Body of pancreas (tissue), 4 donors: ENCODE measurements around the gene OR52I2. TPM values are rescaled to one million over a fixed set of nuclear protein-coding genes. Genes with fewer than 3 reads are reported as not detected.

Experiments used
- ATAC-seq: fragments of 150-250 bp; one replicate; pipeline ENCODE4 v1.9.1; 2016
- DNase-seq, 4 donors: peaks; one replicate each; pipeline ENCODE4 v3.0.0-alpha.2; 2019
- H3K27ac ChIP-seq, 4 donors: fragments of 200-600 bp; sonication (generic); 1 replicate in 3 of 4; 2 replicates in 1 of 4; pipeline versions ENCODE4 v1.5.1 to v1.6.1; 2016 to 2019; ENCODE audit warnings: mild to moderate bottlenecking in 1 of 4, mixed read lengths in 1 of 4, moderate library complexity in 1 of 4
- H3K27me3 ChIP-seq, 2 donors: fragments of 200-600 bp; sonication (generic); one replicate each; pipeline ENCODE4 v1.6.0; 2016; ENCODE audit warnings: mild to moderate bottlenecking in 1 of 2
- H3K36me3 ChIP-seq, 2 donors: fragments of 200-600 bp; sonication (generic); replicated peaks in 1 of 2; 2 replicates each; pipeline ENCODE4 v1.5.1; 2016; ENCODE audit warnings: low read depth in 2 of 2; ENCODE audit not compliant: insufficient read depth in 1 of 2
- H3K4me1 ChIP-seq: fragments of 200-600 bp; sonication (generic); one replicate; pipeline ENCODE4 v1.6.0; 2016
- H3K4me3 ChIP-seq, 2 donors: fragments of 200-600 bp; sonication (generic); 1 replicate in 1 of 2; 2 replicates in 1 of 2; pipeline ENCODE4 v1.5.1; 2016 to 2019
- H3K9me3 ChIP-seq, 3 donors: fragments of 200-600 bp; sonication (generic); 1 replicate in 2 of 3; 2 replicates in 1 of 3; pipeline ENCODE4 v1.5.1; 2016
- CTCF ChIP-seq, 7 experiments: fragments of 450-650 bp in 4 of 7; fragments of 200-600 bp in 3 of 7; sonication (generic) in 3 of 7; IDR thresholded peaks; one replicate each; pipeline ENCODE4 v1.5.1; 2016 to 2019; ENCODE audit warnings: antibody characterized with exemption in 7 of 7
- POLR2A ChIP-seq, 3 donors: fragments of 450-650 bp; IDR thresholded peaks; one replicate each; pipeline ENCODE4 v1.6.1; 2016; ENCODE audit warnings: antibody characterized with exemption in 3 of 3, mild to moderate bottlenecking in 2 of 3
- WGBS, 2 donors: methylation state at CpG; one replicate each; pipeline ENCODE4 v1.1.5; 2017; 5-methylcytosine and 5-hydroxymethylcytosine counted together
- intact Hi-C: fragments of 100-400 bp; cut with DNase I; formaldehyde crosslinking; loops from one replicate; pipeline ENCODE4 v1.15.1; 2023
- total RNA-seq, 2 donors: library from RNA; depleted of rRNA; stranded (reverse); fragments of >200 nt; gene quantifications; one replicate each; pipeline ENCODE4 v1.1.0, GENCODE V29; 2016

The OR52I2 gene
- total RNA-seq, 2 donors from 2014 or later, result not detected

- H3K36me3 ChIP-seq, result no peaks in the 10 kb centered on the region
- no peaks in the 10 kb centered on the region for H3K27me3 ChIP-seq
- ATAC-seq (peak; percentile 40), DNase-seq (no peak)
- H3K4me1 ChIP-seq, result peaks cover 10% of the 10 kb centered on the region
- H3K4me3 ChIP-seq, result no peak overlapping the region
- no peak for TF ChIP-seq CTCF (IDR thresholded peaks at IDR 0.05)
- TF ChIP-seq POLR2A (IDR thresholded peaks at IDR 0.05), result no peak
- no peaks in the 10 kb centered on the region for H3K9me3 ChIP-seq
- 31 to 50% methylated on average over 1 of the region's 1 CpG for WGBS, 2 donors
- intact Hi-C loops, result no loop called here
- H3K27ac ChIP-seq, result no peak overlapping the region
These were observed 34.7 kb upstream of the OR52I2 start for GRCh38 chr11:4546878-4547277.

GRCh38 chr11:4547416-4547815, 34.1 kb upstream of the OR52I2 start:
- ATAC-seq (no peak), DNase-seq (no peak)
- H3K27ac ChIP-seq, result no peak overlapping the region
- H3K4me1 ChIP-seq, result peaks cover 10% of the 10 kb centered on the region
- 79 to 84% methylated on average over 4 of the region's 4 CpGs for WGBS, 2 donors
- H3K9me3 ChIP-seq, result no peaks in the 10 kb centered on the region
- no peak for TF ChIP-seq POLR2A (IDR thresholded peaks at IDR 0.05)
- TF ChIP-seq CTCF (IDR thresholded peaks at IDR 0.05), result no peak
- H3K27me3 ChIP-seq, result no peaks in the 10 kb centered on the region
- no peak overlapping the region for H3K4me3 ChIP-seq
- intact Hi-C loops, result no loop called here
- no peaks in the 10 kb centered on the region for H3K36me3 ChIP-seq

GRCh38 chr11:4551346-4551979, 30.1 kb upstream of the OR52I2 start:
- WGBS, 2 donors, result 78 to 83% methylated on average over 8 of the region's 8 CpGs

GRCh38 chr11:4559527-4560440, 21.8 kb upstream of the OR52I2 start:
- Histone ChIP-seq H3K36me3 (no peaks in the 10 kb centered on the region), H3K27me3 (no peaks in the 10 kb centered on the region), H3K27ac (peak overlapping the region; percentile 23 to 55 (median 54)), H3K4me3 (no peak overlapping the region), H3K4me1 (peaks cover 28% of the 10 kb centered on the region), H3K9me3 (no peaks in the 10 kb centered on the region)
- intact Hi-C loops, result no loop called here
- WGBS, 2 donors, result 30 to 55% methylated on average over 2 to 8 of the region's 8 CpGs
- DNase-seq (peak; percentile 34 to 59 (median 36)), ATAC-seq (peak; percentile 62)
- TF ChIP-seq POLR2A (IDR thresholded peaks at IDR 0.05) (no peak), CTCF (IDR thresholded peaks at IDR 0.05) (no peak)

More at GRCh38 chr11:4551346-4551979, 30.1 kb upstream of the OR52I2 start:
- peaks cover 10% of the 10 kb centered on the region for H3K4me1 ChIP-seq
- TF ChIP-seq CTCF (IDR thresholded peaks at IDR 0.05), result no peak
- no peak for TF ChIP-seq POLR2A (IDR thresholded peaks at IDR 0.05)
- no peak overlapping the region for H3K27ac ChIP-seq
- no peak for ATAC-seq
- H3K4me3 ChIP-seq, result no peak overlapping the region
- intact Hi-C loops, result no loop called here
- no peaks in the 10 kb centered on the region for H3K36me3 ChIP-seq
- H3K9me3 ChIP-seq, result no peaks in the 10 kb centered on the region
- H3K27me3 ChIP-seq, result no peaks in the 10 kb centered on the region
- DNase-seq, result no peak
